GM12878 (cell line): ENCODE measurements around the gene ZBED2. TPM values are rescaled to one million over a fixed set of nuclear protein-coding genes. Genes with fewer than 3 reads are reported as not detected.
A peak's percentile ranks its signal among the peaks of the same experiment; 100 is the strongest.

Experiments used
- CHD1 ChIP-seq: IDR thresholded peaks from 2 replicates; pipeline ENCODE4 v1.6.1; 2012; ENCODE audit warnings: low read depth, low read length, improper control_type of control experiment
- CREB1 ChIP-seq: IDR thresholded peaks from 2 replicates; pipeline ENCODE4 v1.6.1; 2012; ENCODE audit warnings: low read depth, mild to moderate bottlenecking, inconsistent platforms
- CREM ChIP-seq: IDR thresholded peaks from 2 replicates; pipeline ENCODE4 v1.6.1; 2014; ENCODE audit warnings: antibody characterized with exemption, low read depth
- DPF2 ChIP-seq: fragments of 450-650 bp; IDR thresholded peaks from 2 replicates; pipeline ENCODE4 v1.6.1; 2017; ENCODE audit warnings: mild to moderate bottlenecking
- ELK1 ChIP-seq: IDR thresholded peaks from 2 replicates; pipeline ENCODE4 v1.6.1; 2012; ENCODE audit warnings: low read depth, low read length, improper control_type of control experiment
- EP300 ChIP-seq, 2 experiments: fragments of 150-350 bp in 1 of 2; IDR thresholded peaks; 2 replicates each; pipeline ENCODE4 v1.6.1; 2011 to 2012; ENCODE audit warnings: low read depth in 2 of 2, low read length in 2 of 2, borderline replicate concordance in 1 of 2, improper control_type of control experiment in 1 of 2, inconsistent platforms in 1 of 2; ENCODE audit not compliant: control insufficient read depth in 1 of 2
- ETV6 ChIP-seq, 2 experiments: fragments of 450-650 bp in 1 of 2; IDR thresholded peaks in 1 of 2; conservative IDR thresholded peaks in 1 of 2; 2 replicates each; pipeline ENCODE4 v1.6.1; 2014; ENCODE audit warnings: antibody characterized with exemption in 1 of 2, borderline replicate concordance in 1 of 2, low read depth in 1 of 2, mild to moderate bottlenecking in 1 of 2, moderate library complexity in 1 of 2
- EZH2 ChIP-seq: IDR thresholded peaks from 2 replicates; pipeline ENCODE4 v1.6.1; 2012; ENCODE audit warnings: low read depth, mild to moderate bottlenecking, control low read depth, inconsistent platforms, low read length, borderline replicate concordance; ENCODE audit not compliant: control insufficient read depth
- FOXK2 ChIP-seq: fragments of 450-650 bp; IDR thresholded peaks from 2 replicates; pipeline ENCODE4 v1.6.1; 2017; ENCODE audit warnings: mild to moderate bottlenecking, moderate library complexity
- HCFC1 ChIP-seq: fragments of 150-350 bp; IDR thresholded peaks from 2 replicates; pipeline ENCODE4 v1.6.1; 2014; ENCODE audit warnings: low read length
- IKZF2 ChIP-seq, 2 experiments: fragments of 450-650 bp; IDR thresholded peaks; 2 replicates each; pipeline ENCODE4 v1.6.1; 2017; ENCODE audit warnings: mild to moderate bottlenecking in 2 of 2, moderate library complexity in 2 of 2
- JUNB ChIP-seq: IDR thresholded peaks from 2 replicates; pipeline ENCODE4 v1.6.1; 2016; ENCODE audit warnings: antibody characterized with exemption, mild to moderate bottlenecking
- KDM1A ChIP-seq: fragments of 200-600 bp; sonication (generic); IDR thresholded peaks from 2 replicates; pipeline ENCODE4 v1.6.1; 2016; ENCODE audit warnings: borderline replicate concordance
- MXI1 ChIP-seq: fragments of 150-350 bp; IDR thresholded peaks from 2 replicates; pipeline ENCODE4 v1.6.1; 2011; ENCODE audit warnings: low read depth, mild to moderate bottlenecking, inconsistent platforms, low read length, improper control_type of control experiment
- NR2C2 ChIP-seq: IDR thresholded peaks from 2 replicates; pipeline ENCODE4 v1.6.1; 2011; ENCODE audit warnings: borderline replicate concordance, low read depth; ENCODE audit not compliant: control insufficient read depth, insufficient read length
- RBBP5 ChIP-seq: fragments of 200-600 bp; sonication (generic); conservative IDR thresholded peaks from 2 replicates; pipeline ENCODE4 v1.6.1; 2016
- RFX5 ChIP-seq: IDR thresholded peaks from 2 replicates; pipeline ENCODE4 v1.6.1; 2011; ENCODE audit warnings: low read depth, low read length, improper control_type of control experiment
- RUNX3 ChIP-seq: IDR thresholded peaks from 2 replicates; pipeline ENCODE4 v1.6.1; 2012; ENCODE audit warnings: low read length, inconsistent platforms
- SP1 ChIP-seq: IDR thresholded peaks from one replicate; pipeline ENCODE4 v1.6.1; 2011; ENCODE audit warnings: low read depth, low read length
- SRF ChIP-seq, 2 experiments: IDR thresholded peaks; 2 replicates each; pipeline ENCODE4 v1.6.1; 2011; ENCODE audit warnings: low read depth in 2 of 2, low read length in 2 of 2, mild to moderate bottlenecking in 1 of 2, moderate library complexity in 1 of 2
- STAT1 ChIP-seq: fragments of 450-650 bp; conservative IDR thresholded peaks from 2 replicates; pipeline ENCODE4 v1.6.1; 2014; ENCODE audit warnings: antibody characterized with exemption, mild to moderate bottlenecking
- SUPT20H ChIP-seq: IDR thresholded peaks from 2 replicates; pipeline ENCODE4 v1.6.1; 2011; ENCODE audit warnings: low read depth, mild to moderate bottlenecking, low read length, moderate library complexity, borderline replicate concordance; ENCODE audit not compliant: control insufficient read depth
- WRNIP1 ChIP-seq: IDR thresholded peaks from 2 replicates; pipeline ENCODE4 v1.6.1; 2011; ENCODE audit warnings: low read depth, low read length, improper control_type of control experiment, borderline replicate concordance
- YY1 ChIP-seq: IDR thresholded peaks from 2 replicates; pipeline ENCODE4 v1.6.1; 2011; ENCODE audit warnings: low read depth, mild to moderate bottlenecking, low read length
- ZBTB40 ChIP-seq: fragments of 450-650 bp; IDR thresholded peaks from 2 replicates; pipeline ENCODE4 v1.6.1; 2016; ENCODE audit warnings: mild to moderate bottlenecking, moderate library complexity, borderline replicate concordance
- ZNF274 ChIP-seq: IDR thresholded peaks from one replicate; pipeline ENCODE4 v1.8.0; 2011; ENCODE audit not compliant: insufficient read length, insufficient read depth
- ZNF622 ChIP-seq: fragments of 450-650 bp; IDR thresholded peaks from 2 replicates; pipeline ENCODE4 v1.6.1; 2017; ENCODE audit warnings: mild to moderate bottlenecking, inconsistent platforms
- polyA plus RNA-seq, 11 experiments: library from polyadenylated mRNA; depleted of rRNA in 4 of 11; unstranded in 6 of 11; stranded (reverse) in 5 of 11; fragments of >200 nt; fragmentation: Nextera tagmentation in 4 of 11; fragmentation: Illumina TruSeq in 1 of 11; extraction: Ambion mirVana in 4 of 11; extraction: Trizol in 1 of 11; gene quantifications; 1 replicate in 1 of 11; 2 replicates in 10 of 11; pipeline versions ENCODE4 v1.2.1 to v1.2.3, GENCODE V29; 2011 to 2016; ENCODE audit warnings: inconsistent platforms in 2 of 11, missing spikeins in 2 of 11, low read depth in 1 of 11
- total RNA-seq, 4 experiments: library from RNA; depleted of rRNA in 3 of 4; stranded (reverse); fragments of >200 nt in 3 of 4; fragmentation: Illumina TruSeq in 1 of 4; extraction: Trizol in 1 of 4; gene quantifications; 2 replicates each; pipeline versions ENCODE4 v1.2.1 to v1.2.3, GENCODE V29; 2013 to 2021
- TF ChIP-seq, protein P1 (sequence below): fragments of 450-650 bp; IDR thresholded peaks from 2 replicates; pipeline ENCODE4 v1.6.1; 2016; ENCODE audit warnings: mild to moderate bottlenecking

Gene ZBED2
- total and polyA plus RNA-seq, 10 of the 15 experiments (the other 5 are each of a cell fraction or from before 2014, with no cell fraction given), result 0.02 to 0.24 (median 0.08) TPM; not detected in 3

GRCh38 chr3:111547631-111548030 is 47.5 kb downstream of the ZBED2 start (continued):
- TF ChIP-seq ELK1, result no peak
- no peak for TF ChIP-seq MXI1
- no peak for TF ChIP-seq YY1
- no peak for TF ChIP-seq WRNIP1
- no peak for TF ChIP-seq HCFC1
- TF ChIP-seq ZNF622, result no peak
- TF ChIP-seq, protein P1, sequence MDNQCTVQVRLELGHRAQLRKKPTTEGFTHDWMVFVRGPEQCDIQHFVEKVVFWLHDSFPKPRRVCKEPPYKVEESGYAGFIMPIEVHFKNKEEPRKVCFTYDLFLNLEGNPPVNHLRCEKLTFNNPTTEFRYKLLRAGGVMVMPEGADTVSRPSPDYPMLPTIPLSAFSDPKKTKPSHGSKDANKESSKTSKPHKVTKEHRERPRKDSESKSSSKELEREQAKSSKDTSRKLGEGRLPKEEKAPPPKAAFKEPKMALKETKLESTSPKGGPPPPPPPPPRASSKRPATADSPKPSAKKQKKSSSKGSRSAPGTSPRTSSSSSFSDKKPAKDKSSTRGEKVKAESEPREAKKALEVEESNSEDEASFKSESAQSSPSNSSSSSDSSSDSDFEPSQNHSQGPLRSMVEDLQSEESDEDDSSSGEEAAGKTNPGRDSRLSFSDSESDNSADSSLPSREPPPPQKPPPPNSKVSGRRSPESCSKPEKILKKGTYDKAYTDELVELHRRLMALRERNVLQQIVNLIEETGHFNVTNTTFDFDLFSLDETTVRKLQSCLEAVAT, result peak; percentile 80
- no peak for TF ChIP-seq EZH2
- no peak for TF ChIP-seq FOXK2
- TF ChIP-seq RUNX3, result peak; percentile 92
- no peak for TF ChIP-seq ZNF274
- TF ChIP-seq RBBP5, result no peak
- no peak for TF ChIP-seq SP1
- no peak for TF ChIP-seq RFX5
- TF ChIP-seq CREB1, result no peak
- no peak for TF ChIP-seq ZBTB40
- TF ChIP-seq DPF2, result peak; percentile 64
- no peak for TF ChIP-seq CREM
- TF ChIP-seq JUNB, result 0 out of 2 replicates have a peak, but pooled peaks have one; percentile 5
- TF ChIP-seq EP300 (IDR thresholded peaks at IDR 0.05; ENCODE audit: borderline replicate concordance in 1 of 2, control insufficient read depth in 1 of 2, low read depth in 2 of 2, low read length in 2 of 2), result no peak; a peak in 1 of 4 replicates
- no peak for TF ChIP-seq CHD1
- no peak for TF ChIP-seq NR2C2
- TF ChIP-seq SRF (IDR thresholded peaks at IDR 0.05; ENCODE audit: low read depth in 2 of 2, low read length in 2 of 2), result no peak
- TF ChIP-seq STAT1, result no peak
- TF ChIP-seq ETV6 (conservative IDR thresholded peaks at IDR 0.05 in 1 of 2, IDR thresholded peaks at IDR 0.05 in 1 of 2; ENCODE audit: borderline replicate concordance in 1 of 2, low read depth in 1 of 2), result peak in 1 of 2 experiments; percentile 8; a peak in 1 of 4 replicates
- no peak for TF ChIP-seq KDM1A
- TF ChIP-seq IKZF2 (IDR thresholded peaks at IDR 0.05), result peak; percentile 36 to 60; a peak in 3 of 4 replicates
- TF ChIP-seq SUPT20H, result no peak
